Measurements from ENCODE around the gene SLC1A1. TPM values are rescaled to one million over a fixed set of nuclear protein-coding genes. Genes with fewer than 3 reads are reported as not detected.
A peak's percentile ranks its signal among the peaks of the same experiment; 100 is the strongest.

The SLC1A1 gene
- total RNA-seq, 1 donor from 2014 or later = 0.10 TPM

GRCh38 chr9:4464911-4465513, 25.3 kb upstream of the SLC1A1 start:
- no peaks in the 10 kb centered on the region for H3K9me3 Mint-ChIP-seq (ENCODE audit: unreplicated experiment)
- DNase-seq = no peak
- no peak for TF ChIP-seq CTCF (IDR thresholded peaks at IDR 0.05; ENCODE audit: partially characterized antibody, unreplicated experiment)
- no peak overlapping the region for H3K4me3 Mint-ChIP-seq (ENCODE audit: unreplicated experiment)
- H3K27me3 Mint-ChIP-seq (ENCODE audit: unreplicated experiment) = no peaks in the 10 kb centered on the region
- no peak overlapping the region for H3K27ac Mint-ChIP-seq (ENCODE audit: unreplicated experiment)
- H3K36me3 Mint-ChIP-seq (ENCODE audit: unreplicated experiment) = no peaks in the 10 kb centered on the region
- peaks cover 2% of the 10 kb centered on the region for H3K4me1 Mint-ChIP-seq (ENCODE audit: low read depth, unreplicated experiment)

GRCh38 chr9:4465910-4466309, 24.4 kb upstream of the SLC1A1 start:
- H3K4me3 Mint-ChIP-seq (ENCODE audit: unreplicated experiment) = no peak overlapping the region
- DNase-seq = no peak
- no peak for TF ChIP-seq CTCF (IDR thresholded peaks at IDR 0.05; ENCODE audit: partially characterized antibody, unreplicated experiment)
- H3K27me3 Mint-ChIP-seq (ENCODE audit: unreplicated experiment) = no peaks in the 10 kb centered on the region
- no peaks in the 10 kb centered on the region for H3K36me3 Mint-ChIP-seq (ENCODE audit: unreplicated experiment)
- H3K27ac Mint-ChIP-seq (ENCODE audit: unreplicated experiment) = no peak overlapping the region
- no peaks in the 10 kb centered on the region for H3K9me3 Mint-ChIP-seq (ENCODE audit: unreplicated experiment)
- H3K4me1 Mint-ChIP-seq (ENCODE audit: low read depth, unreplicated experiment) = peaks cover 2% of the 10 kb centered on the region

GRCh38 chr9:4475301-4475700, 15.0 kb upstream of the SLC1A1 start:
- no peaks in the 10 kb centered on the region for H3K27me3 Mint-ChIP-seq (ENCODE audit: unreplicated experiment)
- peaks cover 4% of the 10 kb centered on the region for H3K36me3 Mint-ChIP-seq (ENCODE audit: unreplicated experiment)
- H3K4me3 Mint-ChIP-seq (ENCODE audit: unreplicated experiment) = no peak overlapping the region
- H3K9me3 Mint-ChIP-seq (ENCODE audit: unreplicated experiment) = peaks cover 2% of the 10 kb centered on the region
- no peak for TF ChIP-seq CTCF (IDR thresholded peaks at IDR 0.05; ENCODE audit: partially characterized antibody, unreplicated experiment)
- H3K4me1 Mint-ChIP-seq (ENCODE audit: low read depth, unreplicated experiment) = no peaks in the 10 kb centered on the region
- H3K27ac Mint-ChIP-seq (ENCODE audit: unreplicated experiment) = no peak overlapping the region
- no peak for DNase-seq

GRCh38 chr9:4486176-4486575, 4.1 kb upstream of the SLC1A1 start:
- H3K27me3 Mint-ChIP-seq (ENCODE audit: unreplicated experiment) = peaks cover 5% of the 10 kb centered on the region
- peaks cover 3% of the 10 kb centered on the region for H3K9me3 Mint-ChIP-seq (ENCODE audit: unreplicated experiment)
- no peak overlapping the region for H3K27ac Mint-ChIP-seq (ENCODE audit: unreplicated experiment)
- H3K36me3 Mint-ChIP-seq (ENCODE audit: unreplicated experiment) = no peaks in the 10 kb centered on the region
- no peak for TF ChIP-seq CTCF (IDR thresholded peaks at IDR 0.05; ENCODE audit: partially characterized antibody, unreplicated experiment)
- no peaks in the 10 kb centered on the region for H3K4me1 Mint-ChIP-seq (ENCODE audit: low read depth, unreplicated experiment)
- no peak for DNase-seq
- H3K4me3 Mint-ChIP-seq (ENCODE audit: unreplicated experiment) = no peak overlapping the region

- Mint-ChIP-seq H3K4me3 (ENCODE audit: unreplicated experiment) (peak overlapping the region; percentile 87), H3K4me1 (ENCODE audit: low read depth, unreplicated experiment) (no peaks in the 10 kb centered on the region), H3K36me3 (ENCODE audit: unreplicated experiment) (no peaks in the 10 kb centered on the region), H3K27ac (ENCODE audit: unreplicated experiment) (no peak overlapping the region), H3K9me3 (ENCODE audit: unreplicated experiment) (peaks cover 3% of the 10 kb centered on the region), H3K27me3 (ENCODE audit: unreplicated experiment) (peaks cover 14% of the 10 kb centered on the region)
- no peak for TF ChIP-seq CTCF (IDR thresholded peaks at IDR 0.05; ENCODE audit: partially characterized antibody, unreplicated experiment)
- peak; percentile 30 for DNase-seq
Measured at GRCh38 chr9:4489562-4489918, 728 bp upstream of the SLC1A1 start.

All from glutamatergic neuron (in vitro differentiated cells).